DMS153 (cell line): ENCODE measurements around the gene CSNK1G1.
"Not testable (repeated sequence)": the region's sequence is repeated elsewhere in the genome, so short reads cannot be mapped to it uniquely, and the experiment has no call there.

Source experiments
- DNase-seq: peaks from one replicate; lab custom pipeline; 2025; lab: John Stamatoyannopoulos, UW

CSNK1G1 gene

DNA sequence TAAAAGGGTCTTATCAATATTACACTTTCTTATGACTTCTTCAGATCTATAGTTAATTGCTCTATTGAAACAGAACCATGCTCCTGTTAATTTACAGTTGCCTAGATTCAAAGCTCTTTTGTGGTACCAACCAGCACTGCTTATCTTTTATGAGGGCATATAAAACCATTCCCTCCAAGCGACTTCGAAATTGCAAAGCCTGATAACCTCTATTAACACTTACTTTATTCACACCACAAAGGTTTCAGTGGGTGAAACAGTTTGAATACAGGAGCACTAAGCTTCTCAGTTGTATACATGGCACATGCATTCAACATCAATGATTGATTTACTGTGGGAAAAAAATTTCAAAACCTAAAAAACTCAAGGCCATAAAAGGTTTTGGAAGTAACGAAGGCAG lies 118.3 kb downstream of the CSNK1G1 start:
- DNase-seq, result no peak

DNA sequence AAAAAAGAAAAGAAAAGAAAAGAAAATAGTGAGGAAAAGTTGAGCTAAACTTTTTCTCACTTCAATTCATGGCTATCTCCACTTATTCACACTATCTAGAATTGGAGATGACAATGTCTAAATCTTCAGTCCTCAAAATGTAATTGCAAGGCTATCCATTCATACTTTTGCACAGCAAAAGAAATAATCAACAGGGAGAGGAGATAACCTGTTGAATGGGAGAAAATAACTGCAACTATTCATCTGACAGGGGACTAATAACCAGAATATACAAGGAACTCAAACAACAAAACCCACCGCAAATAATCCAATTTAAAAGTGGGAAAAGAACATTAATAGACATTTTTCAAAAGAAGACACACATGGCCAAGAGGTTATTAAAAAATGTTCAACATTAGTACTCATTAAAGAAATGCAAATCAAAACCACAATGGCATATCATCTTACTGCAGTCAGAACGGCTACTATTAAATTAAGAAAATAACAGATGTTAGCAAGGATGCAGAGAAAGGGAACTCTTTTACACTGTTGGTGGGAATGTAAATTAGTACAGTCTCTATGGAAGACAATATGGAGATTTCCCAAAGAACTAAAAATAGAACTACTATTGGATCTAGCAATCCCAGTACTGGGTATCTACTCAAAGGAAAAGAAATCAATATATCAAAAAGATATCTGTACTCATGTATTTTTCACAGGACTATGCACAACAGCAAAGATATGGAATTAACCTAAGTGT lies 119.6 kb downstream of the CSNK1G1 start:
- DNase-seq, result no peak

DNA sequence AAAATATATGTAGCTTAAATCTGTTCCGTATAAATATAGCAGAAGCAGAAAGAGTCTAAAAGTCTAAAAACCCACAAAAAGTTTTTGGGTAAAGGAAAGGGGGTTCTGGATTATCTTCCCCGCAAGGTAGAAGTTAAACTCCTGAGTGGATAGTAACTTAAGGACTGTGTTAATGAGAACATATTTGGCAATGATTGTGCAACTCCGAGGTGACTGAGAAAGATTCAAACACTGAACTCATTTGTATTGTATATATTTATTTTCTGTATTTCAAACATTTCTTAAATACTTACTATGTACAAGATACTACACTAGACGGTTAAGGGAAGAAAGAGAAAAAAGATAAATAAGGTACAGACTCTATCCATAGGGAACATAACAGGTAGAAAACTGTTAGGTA lies 120.4 kb downstream of the CSNK1G1 start:
- no peak for DNase-seq

DNA sequence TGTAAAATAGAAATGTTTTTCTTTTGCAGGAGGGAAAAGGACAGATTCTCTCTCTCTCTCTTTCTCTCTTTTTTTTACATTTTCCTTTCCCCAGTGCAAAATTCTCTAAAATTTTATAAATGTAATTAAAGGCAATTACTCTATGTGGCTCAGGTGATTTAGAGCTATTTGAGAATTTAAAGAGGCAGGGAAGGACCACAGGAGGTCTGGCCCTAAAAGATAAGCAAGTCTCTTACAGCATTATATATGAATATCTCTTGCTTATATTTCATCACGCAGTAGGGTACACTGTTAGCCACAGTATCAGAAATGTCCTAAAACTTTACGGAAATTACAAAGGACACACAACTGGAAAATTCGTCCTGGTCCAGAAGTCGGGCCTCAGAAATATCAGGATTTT lies 122.7 kb downstream of the CSNK1G1 start:
- no peak for DNase-seq

DNA sequence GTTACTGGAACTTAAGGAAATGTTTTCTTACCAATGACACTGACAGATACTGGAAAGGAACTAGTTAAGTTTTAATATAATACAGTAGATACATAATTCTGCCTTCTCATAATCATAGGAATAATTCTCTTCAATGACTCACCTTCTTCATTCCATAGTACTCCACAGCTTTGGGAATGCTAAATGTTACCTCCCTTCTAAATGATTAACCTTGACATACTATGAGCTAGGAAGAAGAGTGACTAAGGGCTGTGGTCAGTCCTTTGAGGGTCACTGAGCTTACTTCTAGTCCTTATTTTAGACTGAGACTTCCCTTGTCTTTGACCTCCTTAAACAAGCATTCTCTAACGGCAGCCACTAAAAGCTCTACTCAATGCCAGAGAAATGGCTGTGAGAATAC lies 123.6 kb downstream of the CSNK1G1 start:
- no peak for DNase-seq

DNA sequence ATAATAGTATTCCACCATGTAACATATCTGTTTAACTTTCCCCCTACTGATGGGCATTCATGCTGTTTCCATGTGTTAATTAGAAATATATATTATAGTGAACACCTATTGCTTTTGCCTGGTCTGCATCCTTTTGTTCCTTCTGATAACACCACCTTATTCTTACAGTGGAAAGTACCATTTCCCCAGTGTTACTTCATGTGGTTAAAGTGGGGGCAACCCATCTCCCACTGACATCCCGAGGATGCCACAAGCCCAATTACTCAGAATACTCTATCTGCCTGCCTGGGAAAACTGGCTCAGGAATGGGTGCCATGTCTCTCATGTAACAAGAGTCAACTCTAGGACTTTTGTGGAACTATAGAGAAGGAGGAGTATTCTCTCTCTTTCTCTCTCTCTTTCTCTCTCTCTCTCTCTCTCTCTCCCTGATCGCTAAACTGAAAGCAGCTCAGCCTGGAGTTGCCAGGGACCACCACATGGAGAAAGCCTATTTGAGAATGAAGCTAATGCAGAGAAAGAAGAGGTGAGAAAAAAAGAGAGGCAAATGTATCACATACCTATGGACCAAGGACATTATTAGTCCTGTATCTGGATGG lies 126.7 kb downstream of the CSNK1G1 start:
- DNase-seq, result no peak

DNA sequence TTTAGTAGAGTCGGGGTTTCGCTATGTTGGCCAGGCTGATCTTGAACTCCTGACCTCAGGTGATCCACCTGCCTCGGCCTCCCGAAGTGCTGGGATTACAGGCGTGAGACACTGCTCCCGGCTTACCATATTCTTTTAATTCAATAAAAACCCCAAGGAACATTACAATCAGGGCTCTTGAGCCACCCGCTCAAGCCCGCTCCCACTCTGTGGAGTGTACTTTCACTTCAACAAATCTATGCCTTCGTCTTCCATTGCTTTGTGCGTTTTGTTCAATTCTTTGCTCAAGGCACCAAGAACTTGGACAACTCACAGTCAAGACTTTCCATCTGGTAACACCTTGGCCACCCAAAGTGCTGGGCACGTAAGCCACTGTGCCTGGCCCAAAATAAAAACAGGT lies 130.2 kb downstream of the CSNK1G1 start:
- no peak for DNase-seq

DNA sequence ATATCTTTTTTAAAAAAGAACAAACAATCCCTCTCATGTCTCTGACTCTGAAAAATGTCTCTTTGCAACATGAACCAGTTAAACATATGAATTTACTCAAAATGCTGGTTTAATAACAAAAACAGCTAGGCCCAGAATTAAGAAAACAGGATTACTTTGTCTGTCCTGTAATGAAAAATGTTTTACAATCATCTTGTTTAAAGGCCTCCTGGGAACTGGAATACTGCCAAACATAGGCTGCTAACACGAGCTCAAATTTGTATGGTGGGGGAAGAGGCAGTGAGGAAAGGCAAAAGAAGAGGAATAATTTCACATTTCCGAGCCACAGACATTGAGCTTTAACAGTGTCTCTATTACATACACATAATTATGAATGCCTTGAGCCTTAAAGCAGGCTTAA lies 131.5 kb downstream of the CSNK1G1 start:
- no peak for DNase-seq

DNA sequence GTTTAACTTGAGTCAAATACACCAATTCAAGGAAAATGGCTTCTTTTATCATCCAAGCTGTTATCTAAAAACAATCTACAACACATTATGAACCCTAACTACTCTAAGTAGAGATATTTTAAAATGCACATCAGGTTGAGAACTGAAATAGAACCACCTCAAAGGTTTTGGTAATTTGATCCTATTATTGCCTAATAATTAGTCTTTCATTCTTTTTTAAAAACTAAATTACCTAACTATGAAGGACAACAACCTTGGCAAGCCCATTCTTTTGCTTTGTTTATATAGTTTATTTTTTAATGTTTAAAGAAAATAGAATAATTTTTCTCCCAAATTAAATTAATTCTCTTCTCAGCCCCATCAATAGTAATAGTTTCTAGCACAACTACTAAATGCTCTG lies 132.1 kb downstream of the CSNK1G1 start:
- no peak for DNase-seq

DNA sequence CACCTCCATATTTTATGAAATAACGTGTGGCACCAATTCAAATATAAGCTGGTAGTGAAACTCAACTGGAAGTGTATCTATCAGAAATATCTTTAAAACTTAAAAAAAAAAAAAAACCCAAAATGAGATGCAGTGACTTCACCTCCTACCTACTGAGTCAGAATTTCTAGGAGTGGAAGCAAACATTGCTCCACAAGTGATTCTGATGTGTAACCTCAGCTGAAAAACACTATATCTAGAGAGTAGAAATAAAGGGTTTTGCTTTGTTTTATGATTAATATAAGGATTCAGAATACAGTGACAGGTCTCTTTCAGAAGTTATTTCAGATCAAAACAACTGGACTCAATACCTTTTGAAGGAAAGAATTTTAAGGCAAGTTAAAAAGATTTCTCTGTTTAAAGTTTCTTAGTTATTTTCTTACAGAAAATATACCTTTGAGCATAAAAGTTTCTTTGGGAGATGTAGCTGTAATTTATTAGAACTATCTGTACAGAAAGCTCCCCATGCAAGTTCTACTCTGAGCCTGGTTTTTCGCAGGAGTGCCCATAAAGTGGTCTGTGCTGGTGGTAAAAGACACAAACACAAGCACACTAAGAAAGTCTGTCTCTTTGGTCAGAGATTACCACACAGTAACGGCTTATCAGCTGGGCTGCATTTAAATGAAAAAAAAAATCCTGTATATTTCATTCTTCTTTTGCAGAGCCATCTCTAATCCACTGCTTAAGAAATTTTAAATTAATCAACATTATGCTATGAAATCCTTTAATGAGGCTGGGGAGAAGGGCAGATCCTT lies 133.2 kb downstream of the CSNK1G1 start:
- no peak for DNase-seq

DNA sequence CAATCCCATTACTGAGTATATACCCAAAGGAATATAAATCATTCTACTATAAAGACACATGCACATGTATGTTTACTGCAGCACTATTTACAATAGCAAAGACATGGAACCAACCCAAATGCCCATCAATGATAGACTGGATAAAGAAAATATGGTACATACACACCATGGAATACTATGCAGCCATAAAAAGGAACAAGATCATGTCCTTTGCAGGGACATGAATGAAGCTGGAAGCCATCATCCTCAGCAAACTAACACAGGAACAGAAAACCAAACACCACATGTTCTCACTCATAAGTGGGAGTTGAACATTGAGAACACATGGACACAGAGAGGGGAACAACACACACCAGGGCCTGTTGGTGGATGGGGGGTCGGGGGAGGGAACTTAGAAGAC lies 134.1 kb downstream of the CSNK1G1 start:
- DNase-seq, result not testable (repeated sequence)

DNA sequence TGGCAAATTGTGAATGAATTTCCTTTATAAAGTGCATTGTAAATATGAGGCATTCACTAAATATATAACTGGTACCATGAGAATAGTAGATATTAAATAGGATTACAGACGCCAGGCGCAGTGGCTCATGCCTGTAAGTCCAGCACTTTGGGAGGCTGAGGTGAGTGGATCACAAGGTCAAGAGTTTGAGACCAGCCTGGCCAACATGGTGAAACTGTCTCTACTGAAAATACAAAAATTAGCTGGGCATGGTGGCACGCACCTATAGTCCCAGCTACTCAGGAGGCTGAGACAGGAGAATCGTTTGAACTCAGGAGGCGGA lies 138.6 kb downstream of the CSNK1G1 start:
- DNase-seq, result not testable (repeated sequence)

DNA sequence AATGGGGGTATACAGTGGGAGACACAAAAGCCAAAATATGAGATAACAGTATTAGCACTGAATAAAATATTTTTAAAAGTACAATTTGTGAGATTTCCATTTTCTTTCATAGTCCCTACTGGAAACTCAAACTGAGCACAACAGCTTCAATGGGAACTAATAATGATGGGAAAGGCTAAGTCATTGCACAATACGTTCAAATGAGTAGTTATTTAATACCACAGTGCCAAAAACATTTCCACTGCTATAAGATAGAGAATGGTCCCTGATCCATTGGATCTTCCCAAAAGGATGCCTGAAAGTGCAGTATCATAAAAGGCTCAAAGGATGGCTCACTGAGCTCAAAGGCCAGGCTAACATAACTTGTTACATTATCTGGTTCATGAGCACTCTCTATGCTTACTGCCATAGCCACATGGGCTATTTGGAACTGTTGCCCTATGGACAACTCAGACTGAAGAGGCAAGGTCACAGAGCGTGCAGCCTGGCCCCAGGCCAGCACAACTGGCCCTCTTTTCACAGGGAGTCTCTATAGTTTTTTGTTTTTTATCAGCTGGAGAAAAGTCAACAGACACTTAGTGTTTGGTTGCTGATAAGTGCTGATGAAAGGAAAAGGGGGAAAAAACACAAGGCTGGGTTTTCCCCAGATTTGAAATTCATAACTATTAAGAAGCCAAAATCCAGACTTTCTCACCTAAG lies 139.1 kb downstream of the CSNK1G1 start:
- DNase-seq, result peak; percentile 52

DNA sequence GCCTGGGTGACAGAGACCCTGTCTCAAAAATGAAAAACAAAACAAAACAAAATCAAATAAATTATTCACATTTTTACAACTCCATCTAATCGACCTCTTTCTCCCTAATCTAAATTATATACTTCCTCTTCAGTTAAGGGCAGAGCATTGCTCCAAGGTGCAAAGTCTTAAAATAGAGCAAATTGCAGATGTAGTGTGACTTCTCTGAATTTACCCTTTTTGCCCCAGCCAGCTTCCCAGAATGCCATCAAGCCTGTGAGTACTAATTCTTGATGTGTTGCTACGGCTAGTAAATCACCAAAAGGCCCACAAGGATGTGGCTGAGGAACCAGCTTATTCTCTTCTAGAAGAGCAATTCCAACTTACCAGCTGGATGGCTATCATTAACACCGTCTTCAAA lies 139.8 kb downstream of the CSNK1G1 start:
- DNase-seq, result no peak

DNA sequence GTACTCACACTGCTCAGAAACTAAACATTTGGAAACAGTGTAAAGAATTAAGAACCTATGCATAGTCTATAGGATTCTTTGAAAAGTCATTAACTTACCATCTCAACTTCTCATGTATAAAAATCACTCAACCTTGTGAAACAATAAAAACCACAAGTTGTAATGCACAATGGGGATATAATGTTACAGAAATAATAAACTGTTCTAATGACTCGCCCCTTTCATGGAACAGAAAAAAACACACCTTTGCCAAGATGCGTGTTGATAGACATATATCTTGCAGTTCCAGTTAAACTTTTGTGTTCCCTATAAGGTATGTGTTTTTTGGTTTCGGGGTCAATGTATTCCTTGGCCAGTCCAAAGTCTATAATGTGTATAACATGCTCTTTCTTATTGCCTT lies 142.3 kb downstream of the CSNK1G1 start:
- DNase-seq, result no peak

DNA sequence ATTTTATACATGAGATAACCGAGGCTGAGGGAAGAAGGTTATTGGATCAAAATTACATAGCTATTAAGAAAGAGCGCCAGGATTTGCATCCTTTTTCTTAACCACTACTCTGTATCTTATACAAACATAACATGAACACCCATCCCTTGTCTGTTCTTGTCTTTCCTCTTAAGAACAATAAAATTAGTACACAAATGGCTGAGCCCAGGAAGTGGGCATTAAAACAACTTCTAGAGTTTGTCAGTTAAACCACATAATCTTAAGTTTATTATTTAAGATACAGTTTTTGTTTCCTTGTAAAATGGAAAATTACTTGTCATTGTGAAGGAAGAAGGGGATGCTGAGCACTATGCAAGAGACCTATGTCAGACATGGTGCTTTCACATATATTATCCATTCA lies 144.3 kb downstream of the CSNK1G1 start:
- no peak for DNase-seq

DNA sequence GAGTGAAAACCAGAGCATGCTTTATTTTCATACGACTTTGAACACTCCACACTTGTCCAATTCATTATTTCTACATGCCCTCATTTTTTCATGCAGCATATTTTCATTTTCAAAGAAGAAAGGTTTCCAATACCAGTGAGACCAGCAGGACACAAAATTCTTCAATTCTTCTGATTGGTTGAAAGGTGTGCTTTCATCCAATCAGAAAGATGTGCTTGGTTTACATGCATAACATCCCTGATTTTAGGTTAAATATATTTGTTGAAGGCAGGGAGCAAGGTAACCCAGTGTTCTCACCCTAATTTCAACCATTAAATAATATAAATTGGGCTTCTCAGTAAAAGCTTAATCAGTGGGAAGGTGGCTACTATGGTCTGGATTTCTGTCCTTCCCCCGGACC lies 145.6 kb downstream of the CSNK1G1 start:
- DNase-seq, result no peak

DNA sequence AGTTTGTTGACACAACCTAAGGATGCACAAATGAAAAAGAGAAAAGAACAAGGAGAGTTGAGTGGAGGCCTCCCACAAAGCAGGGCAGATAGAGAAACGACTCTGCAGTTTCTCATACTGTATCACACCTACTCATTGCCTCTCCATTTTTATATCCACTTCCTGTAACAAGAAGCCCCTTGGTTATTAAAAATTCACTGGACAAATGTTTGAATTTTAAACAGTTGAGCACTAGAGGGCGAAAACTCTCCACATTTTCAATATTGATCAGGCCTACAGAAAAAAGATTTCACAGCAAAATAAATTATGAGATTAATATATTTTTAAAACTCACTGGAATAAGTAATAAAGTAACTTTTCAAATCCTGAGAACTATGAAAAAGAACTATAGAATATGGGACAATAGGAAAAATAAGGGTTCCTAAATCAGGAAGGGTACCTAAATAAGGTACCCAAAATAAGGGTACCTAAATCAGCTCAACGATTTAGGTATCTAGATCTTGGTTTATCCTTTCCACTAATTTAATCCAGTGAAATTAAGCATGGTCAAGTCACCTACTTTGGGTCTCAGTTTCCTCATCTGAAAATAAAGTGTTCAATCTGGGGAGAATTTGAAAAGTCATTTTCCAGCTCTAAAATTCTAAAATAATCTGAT lies 146.2 kb downstream of the CSNK1G1 start:
- DNase-seq, result peak; percentile 30

DNA sequence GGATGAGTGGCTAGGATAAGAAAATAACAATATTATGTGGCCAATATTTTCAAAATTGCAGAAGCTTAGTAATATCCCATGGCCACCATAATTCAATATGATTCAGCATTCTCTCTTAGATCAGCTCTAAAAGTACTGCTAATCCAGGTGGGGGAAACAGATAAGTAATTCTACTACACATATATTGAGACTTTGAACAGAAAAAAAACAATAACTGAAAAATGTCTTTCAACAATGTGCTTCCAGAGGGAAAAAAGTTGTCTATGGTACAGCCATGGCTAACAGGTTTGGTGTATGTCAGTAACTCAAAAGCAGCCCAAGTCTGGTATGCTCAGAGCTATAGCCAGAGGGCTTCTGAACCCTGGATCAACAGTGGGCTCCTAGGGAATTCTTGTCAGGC lies 150.8 kb downstream of the CSNK1G1 start:
- DNase-seq, result no peak

DNA sequence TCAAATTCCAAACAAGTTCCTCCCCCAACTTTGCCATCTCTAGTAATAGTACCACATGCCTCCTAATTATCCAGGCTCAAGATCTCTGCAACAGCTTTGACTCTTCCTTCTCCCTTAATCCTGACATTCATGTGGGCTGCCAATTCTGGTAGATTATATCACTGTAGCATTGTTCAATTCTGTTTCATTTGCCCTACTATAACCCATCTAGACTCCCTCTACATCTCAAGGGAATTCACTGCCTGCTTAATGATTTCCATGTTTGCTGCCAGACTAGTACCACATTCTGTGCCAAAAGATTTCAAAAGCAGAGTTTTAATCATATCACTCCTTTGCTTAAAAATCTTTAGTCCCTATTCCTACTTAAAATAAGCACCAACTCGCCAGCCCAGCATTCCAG lies 158.5 kb downstream of the CSNK1G1 start:
- DNase-seq, result no peak

DNA sequence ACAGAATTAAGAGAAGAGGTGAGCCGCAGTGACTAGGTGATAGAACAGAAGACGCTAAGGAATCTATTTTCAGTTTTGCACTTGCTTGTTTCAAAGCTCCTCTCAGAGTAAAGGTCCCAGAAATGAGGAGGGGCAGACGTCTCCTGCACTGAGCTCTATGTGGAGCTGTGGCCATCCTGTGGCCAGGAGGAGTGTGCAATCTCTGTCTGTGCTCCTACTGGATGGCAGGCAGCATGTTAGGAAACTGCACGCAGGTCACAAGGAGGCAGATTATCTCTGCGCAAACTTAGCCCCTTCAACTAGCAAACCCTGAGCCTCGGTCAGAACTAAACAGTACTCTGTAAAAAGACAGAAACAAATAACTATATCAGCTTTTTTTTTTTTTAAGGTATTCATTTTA lies 162.0 kb downstream of the CSNK1G1 start:
- DNase-seq, result no peak
